NB4 (cell line): Measurements from ENCODE around the gene GALC.

Experiments used
- POLR2A ChIP-seq: IDR thresholded peaks from 2 replicates; pipeline ENCODE4 v1.6.1; 2011; ENCODE audit warnings: mild to moderate bottlenecking; ENCODE audit not compliant: insufficient read length; ENCODE audit errors: extremely low read depth
- TF ChIP-seq, protein P1 (sequence below): IDR thresholded peaks from one replicate; pipeline ENCODE4 v1.5.1; 2012; ENCODE audit warnings: low read depth, low read length
- TF ChIP-seq, protein P2 (sequence below): IDR thresholded peaks from 2 replicates; pipeline ENCODE4 v1.6.1; 2011; ENCODE audit warnings: low read depth, low read length

DNA sequence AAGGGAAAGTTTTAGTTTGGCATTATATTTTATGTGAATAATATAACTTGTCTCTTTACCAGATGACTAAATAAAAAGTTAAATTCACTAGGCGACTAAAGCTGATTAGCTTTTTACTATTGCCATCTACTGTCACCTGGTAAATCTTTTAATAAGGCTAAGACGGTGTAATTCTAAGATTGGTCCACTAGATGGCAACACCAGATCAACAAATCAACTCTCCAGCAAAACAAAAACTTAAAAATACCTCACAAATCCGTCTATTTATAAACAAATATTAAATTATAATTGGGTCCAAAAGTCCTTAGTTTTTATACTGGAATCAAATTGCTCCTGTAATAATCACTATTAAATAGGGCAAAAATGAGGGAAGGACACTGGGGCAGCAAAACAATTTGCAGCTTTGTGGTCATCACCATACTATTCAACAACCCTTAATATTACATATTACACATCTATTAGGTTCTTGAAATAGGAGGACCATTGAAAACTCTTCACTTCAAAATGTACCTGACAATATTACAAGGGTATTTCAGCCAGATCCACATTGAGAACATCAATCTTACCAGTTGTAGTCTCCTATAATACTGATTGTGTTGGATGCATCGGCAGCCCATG lies 47.9 kb downstream of the GALC start:
- TF ChIP-seq, protein P1, sequence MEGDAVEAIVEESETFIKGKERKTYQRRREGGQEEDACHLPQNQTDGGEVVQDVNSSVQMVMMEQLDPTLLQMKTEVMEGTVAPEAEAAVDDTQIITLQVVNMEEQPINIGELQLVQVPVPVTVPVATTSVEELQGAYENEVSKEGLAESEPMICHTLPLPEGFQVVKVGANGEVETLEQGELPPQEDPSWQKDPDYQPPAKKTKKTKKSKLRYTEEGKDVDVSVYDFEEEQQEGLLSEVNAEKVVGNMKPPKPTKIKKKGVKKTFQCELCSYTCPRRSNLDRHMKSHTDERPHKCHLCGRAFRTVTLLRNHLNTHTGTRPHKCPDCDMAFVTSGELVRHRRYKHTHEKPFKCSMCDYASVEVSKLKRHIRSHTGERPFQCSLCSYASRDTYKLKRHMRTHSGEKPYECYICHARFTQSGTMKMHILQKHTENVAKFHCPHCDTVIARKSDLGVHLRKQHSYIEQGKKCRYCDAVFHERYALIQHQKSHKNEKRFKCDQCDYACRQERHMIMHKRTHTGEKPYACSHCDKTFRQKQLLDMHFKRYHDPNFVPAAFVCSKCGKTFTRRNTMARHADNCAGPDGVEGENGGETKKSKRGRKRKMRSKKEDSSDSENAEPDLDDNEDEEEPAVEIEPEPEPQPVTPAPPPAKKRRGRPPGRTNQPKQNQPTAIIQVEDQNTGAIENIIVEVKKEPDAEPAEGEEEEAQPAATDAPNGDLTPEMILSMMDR: peak; percentile 19
- TF ChIP-seq POLR2A: no peak
- TF ChIP-seq, protein P2, sequence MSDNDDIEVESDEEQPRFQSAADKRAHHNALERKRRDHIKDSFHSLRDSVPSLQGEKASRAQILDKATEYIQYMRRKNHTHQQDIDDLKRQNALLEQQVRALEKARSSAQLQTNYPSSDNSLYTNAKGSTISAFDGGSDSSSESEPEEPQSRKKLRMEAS: no peak
